ENCODE data around the gene BMX.

Gene BMX

DNA sequence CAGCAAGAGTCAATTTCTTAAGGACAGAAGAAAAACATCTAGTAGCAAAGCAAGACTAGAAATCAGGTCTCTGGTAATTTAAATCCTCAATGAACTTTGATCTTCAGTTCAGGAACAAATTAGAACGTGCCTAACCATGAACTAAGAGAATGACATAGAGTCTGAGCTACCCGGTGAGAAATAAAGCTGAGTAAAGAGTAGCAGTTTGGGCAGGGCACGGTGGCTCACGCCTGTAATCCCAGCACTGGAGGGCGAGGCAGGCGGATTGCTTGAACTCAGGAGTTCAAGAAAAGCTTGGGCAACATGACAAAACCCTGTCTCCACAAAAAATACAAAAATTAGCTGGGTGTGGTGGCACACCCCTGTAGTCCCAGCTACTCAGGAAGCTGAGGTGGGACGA lies 62.4 kb downstream of the BMX start:
- TF ChIP-seq, protein P1, sequence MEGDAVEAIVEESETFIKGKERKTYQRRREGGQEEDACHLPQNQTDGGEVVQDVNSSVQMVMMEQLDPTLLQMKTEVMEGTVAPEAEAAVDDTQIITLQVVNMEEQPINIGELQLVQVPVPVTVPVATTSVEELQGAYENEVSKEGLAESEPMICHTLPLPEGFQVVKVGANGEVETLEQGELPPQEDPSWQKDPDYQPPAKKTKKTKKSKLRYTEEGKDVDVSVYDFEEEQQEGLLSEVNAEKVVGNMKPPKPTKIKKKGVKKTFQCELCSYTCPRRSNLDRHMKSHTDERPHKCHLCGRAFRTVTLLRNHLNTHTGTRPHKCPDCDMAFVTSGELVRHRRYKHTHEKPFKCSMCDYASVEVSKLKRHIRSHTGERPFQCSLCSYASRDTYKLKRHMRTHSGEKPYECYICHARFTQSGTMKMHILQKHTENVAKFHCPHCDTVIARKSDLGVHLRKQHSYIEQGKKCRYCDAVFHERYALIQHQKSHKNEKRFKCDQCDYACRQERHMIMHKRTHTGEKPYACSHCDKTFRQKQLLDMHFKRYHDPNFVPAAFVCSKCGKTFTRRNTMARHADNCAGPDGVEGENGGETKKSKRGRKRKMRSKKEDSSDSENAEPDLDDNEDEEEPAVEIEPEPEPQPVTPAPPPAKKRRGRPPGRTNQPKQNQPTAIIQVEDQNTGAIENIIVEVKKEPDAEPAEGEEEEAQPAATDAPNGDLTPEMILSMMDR (IDR thresholded peaks at IDR 0.05; ENCODE audit: low read depth, low read length) = no peak
- H3K36me3 ChIP-seq = no peaks in the 10 kb centered on the region
- no peaks in the 10 kb centered on the region for H3K9me3 ChIP-seq (ENCODE audit: severe bottlenecking)
- peaks cover 16% of the 10 kb centered on the region for H3K27me3 ChIP-seq (ENCODE audit: insufficient read depth, low read depth, severe bottlenecking)
- H3K4me3 ChIP-seq (ENCODE audit: low read depth, low read length) = no peak overlapping the region
- no peak for DNase-seq
- H3K27ac ChIP-seq = no peak overlapping the region

DNA sequence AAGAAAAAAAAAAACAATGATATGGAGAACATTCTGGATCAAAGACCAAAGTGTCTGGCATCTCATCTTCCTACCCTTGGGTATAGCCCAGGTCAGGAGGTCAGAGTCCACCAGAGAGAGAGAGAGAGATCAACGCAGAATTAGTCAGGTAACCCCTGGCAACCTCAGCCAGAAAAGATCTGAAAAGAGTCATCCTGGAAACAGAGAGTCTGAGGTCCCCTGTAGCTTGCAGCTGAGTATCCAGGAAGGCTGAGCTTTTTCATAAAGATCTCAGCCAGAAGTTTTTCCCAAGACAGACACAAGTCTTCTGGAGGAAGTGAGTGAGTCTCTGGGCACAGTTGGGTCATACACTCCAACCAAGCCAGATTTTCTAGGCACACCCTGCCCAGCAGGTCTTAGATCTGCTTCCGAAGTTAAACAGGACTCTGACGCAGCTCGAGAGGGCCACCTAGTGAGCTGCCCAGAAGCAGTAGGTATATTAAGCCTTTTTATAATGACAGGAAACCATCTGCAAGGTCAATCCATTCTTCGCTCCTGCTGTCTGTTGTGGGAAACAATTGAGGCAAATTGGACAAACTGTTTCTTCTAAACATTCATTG lies 64.5 kb downstream of the BMX start:
- TF ChIP-seq, protein P1 (IDR thresholded peaks at IDR 0.05; ENCODE audit: low read depth, low read length) = peak; percentile 73
- no peak overlapping the region for H3K4me3 ChIP-seq (ENCODE audit: low read depth, low read length)
- H3K27me3 ChIP-seq (ENCODE audit: insufficient read depth, low read depth, severe bottlenecking) = peaks cover 24% of the 10 kb centered on the region
- no peaks in the 10 kb centered on the region for H3K36me3 ChIP-seq
- no peaks in the 10 kb centered on the region for H3K9me3 ChIP-seq (ENCODE audit: severe bottlenecking)
- DNase-seq = peak; percentile 52
- H3K27ac ChIP-seq = no peak overlapping the region

DNA sequence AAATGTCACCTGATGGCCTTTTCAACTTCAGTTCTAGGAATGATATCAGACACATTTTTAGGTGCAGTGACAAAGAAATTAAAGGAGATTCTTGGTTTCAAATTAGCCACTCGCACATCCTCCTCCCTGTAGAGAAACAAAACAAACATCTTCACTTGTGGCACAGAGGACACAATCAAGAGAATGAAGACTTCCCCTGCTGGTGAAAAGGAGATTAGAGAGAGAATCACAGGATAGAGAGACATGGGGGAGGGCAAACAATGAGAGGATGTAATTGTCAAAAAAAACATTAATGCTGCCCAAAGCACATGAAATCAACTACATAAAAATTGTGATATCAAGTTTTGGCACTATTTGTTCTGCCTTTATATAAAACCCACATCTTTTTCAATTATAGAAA lies 65.6 kb downstream of the BMX start:
- H3K27ac ChIP-seq = no peak overlapping the region
- no peaks in the 10 kb centered on the region for H3K36me3 ChIP-seq
- H3K4me3 ChIP-seq (ENCODE audit: low read depth, low read length) = no peak overlapping the region
- H3K9me3 ChIP-seq (ENCODE audit: severe bottlenecking) = no peaks in the 10 kb centered on the region
- TF ChIP-seq, protein P1 (IDR thresholded peaks at IDR 0.05; ENCODE audit: low read depth, low read length) = no peak
- H3K27me3 ChIP-seq (ENCODE audit: insufficient read depth, low read depth, severe bottlenecking) = peaks cover 24% of the 10 kb centered on the region
- no peak for DNase-seq

GRCh38 chrX:15567267-15567666 lies 66.7 kb downstream of the BMX start:
- Histone ChIP-seq H3K9me3 (ENCODE audit: severe bottlenecking) (no peaks in the 10 kb centered on the region), H3K27ac (no peak overlapping the region), H3K4me3 (ENCODE audit: low read depth, low read length) (no peak overlapping the region), H3K27me3 (ENCODE audit: insufficient read depth, low read depth, severe bottlenecking) (peaks cover 21% of the 10 kb centered on the region), H3K36me3 (no peaks in the 10 kb centered on the region)
- TF ChIP-seq, protein P1 (IDR thresholded peaks at IDR 0.05; ENCODE audit: low read depth, low read length) = no peak
- no peak for DNase-seq

- Histone ChIP-seq H3K36me3 (no peaks in the 10 kb centered on the region), H3K9me3 (ENCODE audit: severe bottlenecking) (no peaks in the 10 kb centered on the region), H3K27me3 (ENCODE audit: insufficient read depth, low read depth, severe bottlenecking) (peaks cover 21% of the 10 kb centered on the region), H3K27ac (no peak overlapping the region), H3K4me3 (ENCODE audit: low read depth, low read length) (no peak overlapping the region)
- DNase-seq = no peak
- TF ChIP-seq, protein P1 (IDR thresholded peaks at IDR 0.05; ENCODE audit: low read depth, low read length) = no peak
Measured at GRCh38 chrX:15567886-15568616, 67.4 kb downstream of the BMX start.

Data from WERI-Rb-1 (cell line).